HK-2 (cell line): ENCODE results near the gene HSPA14.
"Not testable (repeated sequence)": the region's sequence is repeated elsewhere in the genome, so short reads cannot be mapped to it uniquely, and the experiment has no call there.

ENCODE experiments used
- DNase-seq: peaks from one replicate; pipeline ENCODE4 v3.0.0-alpha.2; 2018; ENCODE audit not compliant: unreplicated experiment

HSPA14 gene

DNA sequence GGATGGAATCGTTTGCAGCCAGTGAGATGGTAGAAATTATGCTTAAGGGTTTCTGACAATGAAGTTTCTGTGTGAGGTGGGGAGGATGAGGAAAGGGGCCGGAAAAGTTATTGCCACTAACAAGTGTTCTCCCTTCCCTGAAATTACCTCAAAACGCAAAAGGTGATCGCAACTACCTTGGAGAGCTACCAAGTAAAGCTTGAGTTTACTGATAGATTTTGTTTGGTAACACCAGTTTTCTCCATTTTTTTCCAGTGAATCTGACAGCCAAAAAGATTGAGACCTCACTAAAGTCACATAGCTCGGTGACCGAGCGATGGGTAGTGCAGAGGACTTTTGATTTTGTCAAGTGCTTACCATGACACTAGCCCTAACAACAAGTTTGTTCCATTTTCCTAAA, 42.1 kb downstream of the HSPA14 start:
- DNase-seq, result no peak

DNA sequence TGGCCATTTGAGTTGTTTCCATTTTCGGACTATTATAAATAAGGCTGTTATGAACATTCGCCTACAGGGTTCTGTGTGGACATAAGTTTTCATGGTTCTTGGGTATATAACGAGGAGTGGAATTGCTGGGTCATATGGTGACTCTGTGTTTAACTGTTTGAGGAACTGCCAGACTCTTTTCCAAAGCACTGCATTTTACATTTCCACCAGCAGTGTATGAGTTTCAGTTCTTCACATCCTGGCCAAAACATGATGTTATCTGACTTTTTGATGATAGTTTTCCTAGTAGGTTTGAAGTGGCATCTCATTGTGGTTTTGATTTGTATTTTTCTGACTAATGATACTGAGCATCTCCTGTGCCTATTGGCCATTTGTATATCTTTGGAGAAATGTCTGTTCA, 46.0 kb downstream of the HSPA14 start:
- DNase-seq, result no peak

DNA sequence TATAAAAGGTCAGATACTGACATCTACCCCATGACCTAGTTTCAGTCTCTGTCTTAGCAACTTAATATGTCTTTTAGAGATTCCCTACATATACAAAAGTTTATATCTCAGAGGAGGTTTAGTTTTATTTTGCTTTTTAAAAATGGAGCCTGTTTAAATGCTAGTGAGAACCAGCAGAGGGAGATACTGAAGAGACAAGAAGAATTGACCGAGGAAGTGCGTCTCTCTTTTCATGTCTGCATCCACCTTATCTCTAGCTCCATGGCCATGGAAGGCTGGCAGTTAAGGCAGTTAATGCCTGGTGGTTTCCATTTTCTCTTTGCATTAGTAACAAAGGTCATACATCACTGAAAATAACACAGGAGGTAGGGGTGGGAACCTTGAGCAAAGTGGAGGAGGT, 51.2 kb downstream of the HSPA14 start:
- DNase-seq, result no peak

DNA sequence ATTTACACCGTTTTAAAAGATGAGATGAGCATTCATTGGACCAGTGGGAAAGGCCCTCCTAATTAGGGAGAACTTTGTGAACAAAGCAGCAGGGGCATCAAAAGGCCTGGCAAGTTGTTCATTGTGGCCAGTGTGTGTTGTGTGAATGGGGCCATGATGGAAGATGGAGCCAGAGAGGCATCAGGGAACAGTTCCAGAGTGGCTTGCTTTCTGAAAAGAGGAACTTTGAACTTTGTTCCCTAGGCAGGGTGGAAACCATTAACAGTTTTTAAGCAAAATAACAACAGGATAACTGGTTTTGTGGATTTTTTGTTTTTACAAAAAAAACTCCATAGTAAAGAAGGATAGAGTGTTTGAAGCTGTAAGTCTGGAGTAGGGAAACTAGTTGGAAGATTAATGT, 53.0 kb downstream of the HSPA14 start:
- no peak for DNase-seq

DNA sequence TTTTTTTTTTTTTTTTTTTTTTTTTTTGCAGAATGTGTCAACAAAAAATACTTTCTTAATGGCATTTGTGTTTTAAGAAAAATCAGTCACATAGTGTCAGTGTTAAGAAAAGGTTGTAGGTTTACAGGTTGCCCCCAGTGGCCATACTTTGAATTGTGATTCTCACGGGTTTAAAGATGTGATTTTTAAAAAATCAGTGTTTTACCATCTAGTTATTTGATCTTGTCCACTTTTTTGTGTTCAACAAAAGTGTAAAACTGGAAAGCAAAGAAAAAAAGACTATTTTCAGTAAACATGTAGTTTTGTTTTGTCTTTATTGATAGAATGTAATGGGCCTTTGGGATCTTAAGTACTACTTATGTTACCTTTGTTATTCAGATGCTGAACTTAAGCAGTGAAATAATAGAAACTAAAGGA, 66.2 kb downstream of the HSPA14 start:
- no peak for DNase-seq

DNA sequence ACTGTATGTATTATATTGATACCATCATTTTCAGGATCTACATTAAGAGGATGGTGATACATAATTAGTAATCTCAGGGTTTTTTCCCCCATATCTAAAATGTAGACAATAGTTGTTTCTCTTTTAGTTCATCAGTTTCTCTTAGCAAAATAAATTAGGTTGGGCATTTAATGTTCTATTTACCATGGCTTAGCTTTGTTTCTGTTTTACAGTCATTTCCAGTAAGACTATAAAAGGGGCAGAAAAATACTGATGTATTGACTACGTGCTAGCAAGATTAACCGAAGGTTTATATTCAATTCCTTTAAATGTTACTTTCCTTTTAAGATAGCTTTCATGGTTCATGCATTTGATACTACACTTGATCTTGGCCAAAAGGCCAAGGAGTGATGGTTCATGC, 66.8 kb downstream of the HSPA14 start:
- no peak for DNase-seq

DNA sequence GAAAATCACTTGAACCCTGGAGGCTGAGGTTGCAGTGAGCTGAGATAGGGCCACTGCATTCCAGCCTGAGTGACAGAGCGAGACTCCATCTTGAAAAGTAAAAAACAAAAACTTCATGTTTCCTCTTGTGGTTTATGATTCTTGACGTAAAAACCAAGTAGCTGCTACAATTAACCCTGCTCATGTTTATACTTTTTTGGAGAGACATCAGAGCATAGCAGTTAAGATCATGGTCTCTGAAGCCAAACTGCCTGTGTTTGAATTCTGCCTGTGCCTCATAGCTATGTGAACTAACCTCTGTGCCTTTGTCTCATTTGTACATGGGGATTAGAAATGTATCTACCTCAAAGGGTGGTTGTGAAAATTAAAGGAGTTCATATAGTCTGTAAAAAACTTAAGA, 67.8 kb downstream of the HSPA14 start:
- DNase-seq, result no peak

DNA sequence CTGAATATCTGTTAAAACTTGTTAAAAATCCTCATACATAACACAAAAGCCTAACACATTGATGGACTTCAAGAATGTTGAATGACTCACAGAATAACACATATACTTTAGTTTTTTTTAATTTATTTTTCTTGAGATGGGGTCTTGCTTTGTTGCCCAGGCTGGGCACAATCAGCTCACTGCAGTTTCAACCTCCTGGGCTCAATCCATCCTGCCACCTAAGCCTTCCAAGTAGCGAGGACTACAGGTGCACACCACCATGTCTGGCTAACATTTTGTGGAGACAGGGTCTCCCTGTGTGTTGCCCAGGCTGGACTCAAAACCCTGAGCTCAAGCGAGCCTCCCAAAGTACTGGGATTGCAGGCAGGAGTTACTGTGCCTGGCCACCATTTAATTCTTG, 68.7 kb downstream of the HSPA14 start:
- DNase-seq, result no peak

DNA sequence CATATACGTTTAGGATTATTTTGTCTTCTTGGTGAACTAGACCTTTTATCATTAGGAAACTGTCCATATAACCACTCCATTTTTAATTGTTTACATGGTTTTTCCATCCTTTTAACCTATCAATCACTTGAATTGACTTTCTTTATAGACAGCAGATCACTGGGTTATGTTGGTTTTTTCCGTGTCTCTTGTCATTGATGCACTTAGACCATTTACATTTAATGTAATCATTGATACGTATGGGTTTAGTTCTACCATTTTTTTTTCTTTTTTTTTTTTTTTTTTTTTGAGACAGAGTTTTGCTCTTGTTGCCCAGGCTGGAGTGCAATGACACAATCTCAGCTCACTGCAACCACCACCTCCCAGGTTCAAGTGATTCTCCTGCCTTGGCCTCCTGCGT, 69.5 kb downstream of the HSPA14 start:
- DNase-seq, result not testable (repeated sequence)

DNA sequence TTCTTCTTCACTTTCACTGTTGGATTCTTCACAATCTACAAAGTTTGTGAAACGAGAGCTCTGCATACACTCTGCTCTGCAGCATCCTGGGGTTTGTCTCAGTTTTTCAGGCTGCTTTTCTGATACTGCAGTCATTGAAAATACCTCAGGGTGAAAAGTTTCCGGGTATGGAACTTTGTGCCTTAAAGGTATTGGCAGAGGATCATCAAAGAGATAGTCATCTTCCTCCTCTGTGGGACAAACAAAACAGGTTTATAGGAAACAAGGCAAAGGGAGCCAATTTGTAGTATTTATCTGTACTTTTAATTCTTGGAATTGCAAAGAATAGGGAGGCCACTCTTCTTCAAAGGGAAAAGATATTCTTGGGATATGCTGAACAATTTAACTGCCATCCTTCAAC, 71.0 kb downstream of the HSPA14 start:
- DNase-seq, result no peak

DNA sequence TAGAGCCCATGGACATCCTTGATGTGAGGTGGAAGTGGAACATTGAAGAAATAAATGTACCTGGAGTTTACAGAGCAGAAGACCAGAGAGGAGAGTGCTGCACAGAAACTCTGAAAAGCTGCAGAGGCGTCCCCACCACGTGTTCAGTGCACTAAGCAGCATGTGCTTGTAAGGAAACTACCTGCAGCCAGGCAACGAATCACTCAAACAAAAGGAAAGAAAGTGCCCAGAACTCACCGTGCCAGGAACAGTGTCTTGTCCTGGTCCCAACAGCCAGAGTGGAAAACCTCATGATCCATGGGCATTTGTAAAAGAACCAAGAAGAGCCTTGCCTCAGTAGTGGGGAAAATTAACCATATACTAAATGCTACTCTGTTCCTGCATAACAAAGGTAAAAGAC, 72.8 kb downstream of the HSPA14 start:
- DNase-seq, result no peak

DNA sequence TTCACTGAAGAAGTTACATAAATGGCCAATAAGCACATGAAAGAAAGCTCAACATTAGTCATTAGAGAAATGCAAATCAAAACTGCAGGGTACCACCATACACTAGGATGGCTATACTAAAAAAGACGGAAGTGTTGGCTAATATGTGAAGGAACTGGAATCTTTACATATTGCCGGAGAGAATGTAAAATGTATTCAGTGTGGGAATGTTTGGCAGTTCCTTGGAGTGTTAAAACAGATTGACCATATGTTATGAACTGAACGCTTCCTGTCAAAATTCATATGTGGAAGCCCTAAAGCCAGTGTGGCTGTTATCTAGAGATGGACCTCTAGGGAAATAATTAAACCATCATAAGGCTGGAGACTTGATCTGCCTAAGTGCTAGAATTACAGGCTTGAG, 73.7 kb downstream of the HSPA14 start:
- DNase-seq, result no peak

DNA sequence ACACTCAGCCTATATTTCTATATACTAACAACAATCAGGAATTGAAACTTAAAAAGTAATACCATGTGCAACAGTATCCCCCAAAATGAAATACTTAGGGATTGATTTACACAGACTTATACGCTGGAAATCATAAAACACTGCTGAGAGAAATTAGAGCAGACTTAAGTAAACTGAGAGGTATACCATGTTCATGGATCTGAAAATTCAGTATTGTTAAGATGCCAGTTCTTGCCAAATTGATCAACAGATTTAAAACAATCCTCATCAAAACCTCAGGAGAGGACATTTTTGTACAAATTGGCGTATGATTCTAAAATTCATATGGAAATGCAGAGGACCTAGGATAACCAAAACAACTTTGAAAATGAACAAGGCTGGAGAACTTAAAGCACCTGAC, 78.5 kb downstream of the HSPA14 start:
- DNase-seq, result no peak

DNA sequence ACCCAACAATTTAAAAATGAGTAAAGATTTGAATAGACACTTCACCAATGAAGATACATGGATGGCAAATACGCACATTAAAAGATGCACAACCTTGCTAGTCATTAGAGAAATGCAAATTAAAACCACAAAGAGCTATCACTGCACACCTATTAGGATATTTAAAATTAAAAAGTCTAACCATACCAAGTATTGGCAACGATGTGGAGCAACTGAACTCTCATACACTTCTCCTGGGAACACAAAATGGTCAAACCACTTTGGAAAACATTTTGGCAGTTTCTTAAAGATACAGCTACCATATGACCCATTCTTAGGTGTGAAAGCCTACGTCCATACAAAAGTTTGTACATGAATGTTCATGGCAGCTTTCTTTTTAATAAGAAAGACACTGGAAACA, 79.7 kb downstream of the HSPA14 start:
- no peak for DNase-seq

DNA sequence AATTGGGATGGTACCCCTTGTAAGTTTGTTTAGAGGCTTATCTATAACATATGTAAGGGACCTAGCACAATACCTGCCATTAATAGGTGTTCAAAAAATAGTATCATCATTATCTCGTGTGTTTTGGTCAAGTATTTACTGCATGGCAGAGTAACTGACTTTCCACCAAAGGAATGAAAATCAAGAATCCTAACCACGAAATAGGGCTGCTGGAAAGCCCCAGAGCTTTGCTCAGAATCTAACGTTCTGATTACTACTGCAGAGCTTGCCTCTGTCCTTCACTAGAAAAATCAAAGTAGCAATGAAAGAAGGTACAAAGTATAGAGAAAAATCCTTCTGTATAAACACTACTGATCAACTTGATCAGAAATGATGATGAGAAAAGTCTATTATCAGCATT, 80.9 kb downstream of the HSPA14 start:
- DNase-seq, result no peak
